Fibroblast of lung (primary cell): ENCODE data around the gene PER1. TPM values are rescaled to one million over a fixed set of nuclear protein-coding genes. Genes with fewer than 3 reads are reported as not detected.

Experiments used
- DNase-seq, 2 donors: peaks; one replicate each; pipeline versions ENCODE4 v3.0.0 to v3.0.0-alpha.2; 2010; ENCODE audit warnings: low read depth in 2 of 2
- H2AFZ ChIP-seq: 2 replicates; pipeline ENCODE4 v1.5.1; 2012; ENCODE audit warnings: low read length, control low read depth, inconsistent platforms
- H3K27ac ChIP-seq: 2 replicates; pipeline ENCODE4 v1.5.1; 2011; ENCODE audit warnings: low read length, control low read depth; ENCODE audit not compliant: insufficient read depth
- H3K27me3 ChIP-seq: 2 replicates; pipeline ENCODE4 v1.5.1; 2011; ENCODE audit warnings: mild to moderate bottlenecking, low read length; ENCODE audit not compliant: control insufficient read depth, insufficient read depth
- H3K36me3 ChIP-seq: 2 replicates; pipeline ENCODE4 v1.5.1; 2011; ENCODE audit warnings: low read length; ENCODE audit not compliant: control insufficient read depth, insufficient read depth
- H3K4me1 ChIP-seq: 2 replicates; pipeline ENCODE4 v1.5.1; 2011; ENCODE audit warnings: low read length; ENCODE audit not compliant: control insufficient read depth, insufficient read depth; ENCODE audit errors: extremely low read depth
- H3K4me2 ChIP-seq: 2 replicates; pipeline ENCODE4 v1.5.1; 2011; ENCODE audit warnings: low read length, control low read depth; ENCODE audit not compliant: insufficient read depth; ENCODE audit errors: extremely low read depth
- H3K4me3 ChIP-seq, 4 experiments: fragments of 200-600 bp in 1 of 4; sonication (generic) in 1 of 4; replicated peaks in 1 of 4; 2 replicates each; pipeline ENCODE4 v1.5.1; 2011 to 2016; ENCODE audit warnings: low read length in 4 of 4, low read depth in 3 of 4, mild to moderate bottlenecking in 3 of 4, control low read depth in 2 of 4, inconsistent platforms in 1 of 4, mixed read lengths in 1 of 4; ENCODE audit not compliant: insufficient read depth in 1 of 4; ENCODE audit errors: control extremely low read depth in 1 of 4
- H3K79me2 ChIP-seq: 2 replicates; pipeline ENCODE4 v1.5.1; 2012; ENCODE audit warnings: mild to moderate bottlenecking, low read length, inconsistent platforms; ENCODE audit not compliant: control insufficient read depth, insufficient read depth
- H3K9ac ChIP-seq: 2 replicates; pipeline ENCODE4 v1.5.1; 2011; ENCODE audit warnings: mild to moderate bottlenecking, low read length, control low read depth; ENCODE audit not compliant: insufficient read depth
- H3K9me3 ChIP-seq: 2 replicates; pipeline ENCODE4 v1.5.1; 2012; ENCODE audit warnings: low read depth, low read length; ENCODE audit not compliant: control insufficient read depth, insufficient read depth
- H4K20me1 ChIP-seq: 2 replicates; pipeline ENCODE4 v1.5.1; 2011; ENCODE audit warnings: low read length; ENCODE audit not compliant: control insufficient read depth, insufficient read depth; ENCODE audit errors: extremely low read depth
- EZH2 ChIP-seq: IDR thresholded peaks from 2 replicates; pipeline ENCODE4 v1.5.1; 2012; ENCODE audit warnings: low read length, control low read depth, mild to moderate bottlenecking; ENCODE audit errors: missing control alignments
- polyA plus RNA-seq, 2 donors: library from polyadenylated mRNA; depleted of rRNA in 1 of 2; stranded (reverse) in 1 of 2; unstranded in 1 of 2; fragments of >200 nt; gene quantifications; 2 replicates each; pipeline ENCODE4 v1.2.1, GENCODE V29; 2011 to 2012; ENCODE audit warnings: missing spikeins in 1 of 2
- total RNA-seq: library from RNA; depleted of rRNA; stranded (reverse); fragments of >200 nt; gene quantifications from 2 replicates; pipeline ENCODE4 v1.2.1, GENCODE V29; 2014
- TF ChIP-seq, protein P1 (sequence below), 2 donors: IDR thresholded peaks in 1 of 2; conservative IDR thresholded peaks in 1 of 2; 1 replicate in 1 of 2; 2 replicates in 1 of 2; pipeline ENCODE4 v1.5.1; 2011 to 2012; ENCODE audit warnings: low read length in 2 of 2, control low read depth in 1 of 2, inconsistent platforms in 1 of 2, low read depth in 1 of 2, mild to moderate bottlenecking in 1 of 2

The PER1 gene
- total and polyA plus RNA-seq, 2 donors (not counting 1 experiment from before 2014, with no cell fraction given), result 2.5 to 6.9 TPM

DNA sequence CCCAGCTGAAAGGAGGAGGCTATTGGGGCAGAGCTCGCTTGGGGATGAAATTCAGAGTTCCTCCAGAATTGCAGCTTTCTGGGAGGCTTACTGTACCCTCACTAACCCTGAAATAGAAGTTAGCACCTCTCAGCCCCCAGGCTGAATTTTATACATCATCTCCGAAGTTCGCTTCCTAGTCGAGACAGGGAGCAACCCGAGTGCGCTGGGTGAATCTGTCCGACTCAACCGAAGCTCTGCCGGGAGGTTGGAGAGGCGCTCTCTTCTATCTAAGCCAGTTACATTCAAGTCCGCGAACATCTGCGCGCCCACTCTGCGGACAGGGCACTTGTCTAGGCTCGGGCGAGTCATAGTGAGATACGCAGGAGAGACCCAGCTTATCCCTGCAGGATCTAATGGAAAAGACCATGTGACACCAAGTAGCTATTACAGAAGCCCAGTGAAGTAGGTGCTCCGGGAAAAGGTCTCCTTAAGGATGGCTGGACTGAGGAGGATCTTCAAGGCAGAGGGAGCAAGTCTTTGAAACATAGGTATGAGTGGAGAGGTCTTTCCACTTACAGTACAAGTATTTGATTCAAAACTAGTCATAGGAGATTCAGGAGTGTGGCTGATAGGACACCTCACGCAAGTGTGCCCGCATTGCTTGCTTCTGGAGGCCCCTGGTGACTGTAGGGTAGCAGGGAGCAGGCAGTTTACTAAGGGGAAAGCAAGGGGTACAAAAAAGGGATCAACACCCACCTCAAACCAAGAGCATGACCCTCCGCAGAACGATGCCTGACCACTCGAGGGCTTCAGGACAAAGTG is 27.7 kb downstream of the PER1 start:
- H3K9ac ChIP-seq, result no peak overlapping the region
- no peak overlapping the region for H2AFZ ChIP-seq
- H4K20me1 ChIP-seq, result no peaks in the 10 kb centered on the region
- peaks cover 5% of the 10 kb centered on the region for H3K4me1 ChIP-seq
- no peaks in the 10 kb centered on the region for H3K36me3 ChIP-seq
- TF ChIP-seq, protein P1, sequence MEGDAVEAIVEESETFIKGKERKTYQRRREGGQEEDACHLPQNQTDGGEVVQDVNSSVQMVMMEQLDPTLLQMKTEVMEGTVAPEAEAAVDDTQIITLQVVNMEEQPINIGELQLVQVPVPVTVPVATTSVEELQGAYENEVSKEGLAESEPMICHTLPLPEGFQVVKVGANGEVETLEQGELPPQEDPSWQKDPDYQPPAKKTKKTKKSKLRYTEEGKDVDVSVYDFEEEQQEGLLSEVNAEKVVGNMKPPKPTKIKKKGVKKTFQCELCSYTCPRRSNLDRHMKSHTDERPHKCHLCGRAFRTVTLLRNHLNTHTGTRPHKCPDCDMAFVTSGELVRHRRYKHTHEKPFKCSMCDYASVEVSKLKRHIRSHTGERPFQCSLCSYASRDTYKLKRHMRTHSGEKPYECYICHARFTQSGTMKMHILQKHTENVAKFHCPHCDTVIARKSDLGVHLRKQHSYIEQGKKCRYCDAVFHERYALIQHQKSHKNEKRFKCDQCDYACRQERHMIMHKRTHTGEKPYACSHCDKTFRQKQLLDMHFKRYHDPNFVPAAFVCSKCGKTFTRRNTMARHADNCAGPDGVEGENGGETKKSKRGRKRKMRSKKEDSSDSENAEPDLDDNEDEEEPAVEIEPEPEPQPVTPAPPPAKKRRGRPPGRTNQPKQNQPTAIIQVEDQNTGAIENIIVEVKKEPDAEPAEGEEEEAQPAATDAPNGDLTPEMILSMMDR (conservative IDR thresholded peaks at IDR 0.05 in 1 of 2, IDR thresholded peaks at IDR 0.05 in 1 of 2; ENCODE audit: low read depth in 1 of 2, low read length in 2 of 2), result no peak
- no peak for TF ChIP-seq EZH2
- H3K4me2 ChIP-seq, result peak overlapping the region; percentile 89
- H3K79me2 ChIP-seq, result no peaks in the 10 kb centered on the region
- no peaks in the 10 kb centered on the region for H3K27me3 ChIP-seq
- peak overlapping the region; percentile 62 to 90 (median 64) for H3K4me3 ChIP-seq
- DNase-seq, result peak; percentile 11 to 35
- H3K27ac ChIP-seq, result no peak overlapping the region
- H3K9me3 ChIP-seq, result no peaks in the 10 kb centered on the region

DNA sequence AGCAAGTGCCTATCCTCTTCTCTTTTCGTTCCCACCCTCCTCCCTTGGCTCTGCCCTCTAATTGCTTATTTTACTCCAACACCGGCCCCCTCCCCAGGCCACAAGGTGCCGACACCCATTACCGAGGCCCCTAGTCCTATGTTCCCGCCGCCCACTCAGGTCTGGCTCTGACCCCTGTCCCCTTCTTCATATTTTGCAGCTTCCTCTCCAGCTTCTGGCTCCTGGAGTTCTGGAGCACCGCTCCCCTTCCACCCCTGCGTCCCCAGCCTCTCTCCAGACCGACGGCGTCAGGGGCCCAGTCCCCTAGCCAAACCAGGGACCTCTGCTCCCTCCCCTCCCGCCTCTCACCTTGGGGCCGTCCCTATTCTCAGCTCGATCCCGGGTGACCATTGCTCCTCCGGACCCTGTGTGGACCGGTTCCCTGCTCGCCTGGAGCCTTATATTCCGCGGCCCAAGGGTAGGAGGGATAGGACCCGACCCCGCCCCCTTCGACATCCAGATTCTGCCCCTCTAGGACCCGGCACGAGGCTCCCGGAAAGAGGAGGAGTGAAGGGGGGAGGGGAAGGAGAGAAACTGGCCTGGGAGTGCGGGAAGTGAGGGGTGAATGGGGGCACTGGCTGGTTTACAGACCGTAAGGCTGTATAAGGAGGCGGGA is 28.4 kb downstream of the PER1 start, which contains the start of gene HES7:
TSS of gene HES7 (minus strand) at position 412 of the 655 bp plus-strand sequence. CDS start at position 390, 22 bp downstream.
- Histone ChIP-seq H2AFZ (peak within 1 kb of the TSS; percentile 73), H4K20me1 (no peaks in the 10 kb centered on the region), H3K4me1 (peaks cover 5% of the 10 kb centered on the region), H3K4me2 (peak within 1 kb of the TSS; percentile 89), H3K4me3 (peak within 1 kb of the TSS; percentile 62 to 90 (median 64)), H3K9ac (peak within 1 kb of the TSS; percentile 28), H3K27me3 (no peaks in the 10 kb centered on the region), H3K9me3 (no peaks in the 10 kb centered on the region), H3K36me3 (no peaks in the 10 kb centered on the region), H3K27ac (peak within 1 kb of the TSS; percentile 42), H3K79me2 (no peaks in the 10 kb centered on the region)
- peak in 1 of 2 donors; percentile 49 for DNase-seq
- TF ChIP-seq, protein P1 (conservative IDR thresholded peaks at IDR 0.05 in 1 of 2, IDR thresholded peaks at IDR 0.05 in 1 of 2; ENCODE audit: low read depth in 1 of 2, low read length in 2 of 2), result no peak
- no peak for TF ChIP-seq EZH2

DNA sequence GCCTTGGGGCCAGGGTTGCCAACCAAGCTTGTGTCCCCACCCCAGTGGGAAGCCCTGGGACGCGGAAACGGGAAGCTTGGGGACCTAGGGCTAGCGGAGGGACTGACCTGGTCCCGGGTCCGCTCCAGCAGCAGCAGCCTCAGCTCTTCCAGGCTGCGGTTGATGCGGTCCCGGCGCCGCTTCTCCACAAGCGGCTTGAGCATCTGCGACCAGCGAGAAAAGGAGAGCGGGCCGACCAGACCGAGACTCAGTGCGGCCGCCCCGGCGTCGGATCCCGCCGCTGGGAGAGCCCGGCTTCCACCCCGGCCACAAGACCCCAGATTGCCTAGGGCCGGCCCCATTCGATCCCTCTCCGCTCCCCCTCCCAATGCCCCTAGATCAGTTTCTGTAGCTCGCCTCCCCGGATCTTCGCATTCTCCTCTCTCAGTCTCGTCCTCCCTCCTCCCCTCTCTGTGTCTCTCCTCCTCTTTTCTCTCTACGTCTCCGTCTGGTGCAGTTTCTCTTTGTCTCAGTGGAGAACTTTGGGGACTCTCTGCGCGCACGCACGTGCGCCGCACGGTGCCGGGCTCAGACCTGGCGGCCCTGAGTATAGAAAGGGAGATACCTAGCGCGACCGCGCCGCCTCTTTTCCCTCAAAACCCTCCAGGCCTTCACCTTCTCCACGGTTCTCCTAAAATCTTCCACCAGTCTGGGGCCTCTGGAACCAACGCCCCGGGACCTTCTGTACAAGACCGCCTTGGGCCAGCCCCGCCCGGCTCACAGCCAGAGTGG is 29.1 kb downstream of the PER1 start:
- no peaks in the 10 kb centered on the region for H3K36me3 ChIP-seq
- peak overlapping the region; percentile 89 for H3K4me2 ChIP-seq
- no peaks in the 10 kb centered on the region for H3K79me2 ChIP-seq
- H3K9ac ChIP-seq, result peak overlapping the region; percentile 28
- H3K4me1 ChIP-seq, result peaks cover 10% of the 10 kb centered on the region
- H3K4me3 ChIP-seq, result peak overlapping the region; percentile 62 to 90 (median 64)
- H3K9me3 ChIP-seq, result no peaks in the 10 kb centered on the region
- H3K27ac ChIP-seq, result peak overlapping the region; percentile 42
- H4K20me1 ChIP-seq, result no peaks in the 10 kb centered on the region
- TF ChIP-seq, protein P1 (conservative IDR thresholded peaks at IDR 0.05 in 1 of 2, IDR thresholded peaks at IDR 0.05 in 1 of 2; ENCODE audit: low read depth in 1 of 2, low read length in 2 of 2), result no peak
- no peak for TF ChIP-seq EZH2
- peak overlapping the region; percentile 73 for H2AFZ ChIP-seq
- no peaks in the 10 kb centered on the region for H3K27me3 ChIP-seq
- DNase-seq, result peak; percentile 39 to 47
